ENCODE data around the gene CXCL9.
"Not testable (repeated sequence)": the region's sequence is repeated elsewhere in the genome, so short reads cannot be mapped to it uniquely, and the experiment has no call there.

CXCL9 gene

GRCh38 chr4:76007089-76007862 lies at the start of gene CXCL9:
CXCL9 (minus strand) TSS chr4:76007509; CDS start chr4:76007449, 60 bp downstream.
- no peak for DNase-seq (ENCODE audit: low read depth)

- no peak for DNase-seq (ENCODE audit: low read depth)
Observed at GRCh38 chr4:76055421-76055820, 48.1 kb upstream of the CXCL9 start.

- DNase-seq (ENCODE audit: low read depth), result no peak
Observed at GRCh38 chr4:76055016-76055415, 47.7 kb upstream of the CXCL9 start.

- no peak for DNase-seq (ENCODE audit: low read depth)
Observed at GRCh38 chr4:76053730-76054129, 46.4 kb upstream of the CXCL9 start.

- not testable (repeated sequence) for DNase-seq (ENCODE audit: low read depth)
Observed at GRCh38 chr4:76050560-76051050, 43.3 kb upstream of the CXCL9 start.

GRCh38 chr4:76049860-76050416 lies 42.6 kb upstream of the CXCL9 start:
- DNase-seq (ENCODE audit: low read depth), result not testable (repeated sequence)

GRCh38 chr4:76044686-76045085 lies 37.4 kb upstream of the CXCL9 start:
- DNase-seq (ENCODE audit: low read depth), result not testable (repeated sequence)

- not testable (repeated sequence) for DNase-seq (ENCODE audit: low read depth)
Observed at GRCh38 chr4:76043306-76043705, 36.0 kb upstream of the CXCL9 start.

GRCh38 chr4:76042241-76042998 lies 35.1 kb upstream of the CXCL9 start:
- DNase-seq (ENCODE audit: low read depth), result not testable (repeated sequence)

- DNase-seq (ENCODE audit: low read depth), result no peak
Observed at GRCh38 chr4:76036855-76037254, 29.5 kb upstream of the CXCL9 start.

GRCh38 chr4:76035799-76036380 lies 28.6 kb upstream of the CXCL9 start, which contains the start of gene CXCL11:
CXCL11 (minus strand) TSS chr4:76036070; CDS start chr4:76035987, 83 bp downstream.
- DNase-seq (ENCODE audit: low read depth), result no peak

- DNase-seq (ENCODE audit: low read depth), result no peak
Observed at GRCh38 chr4:76035141-76035540, 27.8 kb upstream of the CXCL9 start.

- DNase-seq (ENCODE audit: low read depth), result no peak
Observed at GRCh38 chr4:76029300-76029699, 22.0 kb upstream of the CXCL9 start.

GRCh38 chr4:76028350-76028765 lies 21.0 kb upstream of the CXCL9 start:
- DNase-seq (ENCODE audit: low read depth), result no peak

GRCh38 chr4:76024065-76024464 lies 16.8 kb upstream of the CXCL9 start:
- no peak for DNase-seq (ENCODE audit: low read depth)

GRCh38 chr4:76023389-76023788 lies 16.1 kb upstream of the CXCL9 start, which contains the start of gene CXCL10:
CXCL10 (minus strand) TSS chr4:76023497; CDS start chr4:76023431, 66 bp downstream.
- no peak for DNase-seq (ENCODE audit: low read depth)

- no peak for DNase-seq (ENCODE audit: low read depth)
Observed at GRCh38 chr4:76022677-76023076, 15.4 kb upstream of the CXCL9 start.

GRCh38 chr4:76022031-76022430 lies 14.7 kb upstream of the CXCL9 start:
- DNase-seq (ENCODE audit: low read depth), result no peak

GRCh38 chr4:76017056-76017686 lies 9.9 kb upstream of the CXCL9 start:
- DNase-seq (ENCODE audit: low read depth), result no peak

GRCh38 chr4:76016393-76016792 lies 9.1 kb upstream of the CXCL9 start:
- DNase-seq (ENCODE audit: low read depth), result no peak

GRCh38 chr4:76013540-76013939 lies 6.2 kb upstream of the CXCL9 start:
- DNase-seq (ENCODE audit: low read depth), result no peak

- DNase-seq (ENCODE audit: low read depth), result no peak
Observed at GRCh38 chr4:76012388-76012801, 5.1 kb upstream of the CXCL9 start.
